GM18870 (cell line): ENCODE data around the gene CBLB.

Source experiments
- ATAC-seq: cut with Tn5 transposase; IDR thresholded peaks from one replicate; pipeline ENCODE4 v1.9.1; 2021; ENCODE audit warnings: moderate library complexity; ENCODE audit not compliant: unreplicated experiment

CBLB gene

GRCh38 chr3:105868742-105869530 is at the start of gene CBLB:
Gene CBLB (minus strand): TSS chr3:105869012. CDS start chr3:105867577, 1,435 bp downstream.
- ATAC-seq: peak; percentile 86

- no peak for ATAC-seq
These were observed 48.0 kb upstream of the CBLB start for GRCh38 chr3:105916767-105917166.

- no peak for ATAC-seq
These were observed 46.7 kb upstream of the CBLB start for GRCh38 chr3:105915524-105915923.

- no peak for ATAC-seq
These were observed 44.8 kb upstream of the CBLB start for GRCh38 chr3:105913616-105914015.

- no peak for ATAC-seq
These were observed 44.1 kb upstream of the CBLB start for GRCh38 chr3:105912891-105913290.

- ATAC-seq: no peak
These were observed 42.7 kb upstream of the CBLB start for GRCh38 chr3:105911496-105911895.

- peak; percentile 48 for ATAC-seq
These were observed 39.0 kb upstream of the CBLB start for GRCh38 chr3:105907777-105908176.

- no peak for ATAC-seq
These were observed 38.0 kb upstream of the CBLB start for GRCh38 chr3:105906836-105907235.

GRCh38 chr3:105906345-105906744 is 37.5 kb upstream of the CBLB start:
- no peak for ATAC-seq

- no peak for ATAC-seq
These were observed 36.5 kb upstream of the CBLB start for GRCh38 chr3:105905328-105905727.

- ATAC-seq: no peak
These were observed 36.0 kb upstream of the CBLB start for GRCh38 chr3:105904678-105905284.

GRCh38 chr3:105904251-105904650 is 35.4 kb upstream of the CBLB start:
- ATAC-seq: no peak

- no peak for ATAC-seq
These were observed 30.7 kb upstream of the CBLB start for GRCh38 chr3:105899516-105899915.

- ATAC-seq: no peak
These were observed 22.3 kb upstream of the CBLB start for GRCh38 chr3:105891101-105891500.

GRCh38 chr3:105888621-105889579 is 20.1 kb upstream of the CBLB start:
- ATAC-seq: no peak

- no peak for ATAC-seq
These were observed 16.4 kb upstream of the CBLB start for GRCh38 chr3:105885256-105885655.

GRCh38 chr3:105883798-105884377 is 15.1 kb upstream of the CBLB start:
- ATAC-seq: no peak

GRCh38 chr3:105880681-105881290 is 12.0 kb upstream of the CBLB start:
- no peak for ATAC-seq

GRCh38 chr3:105878061-105878460 is 9.2 kb upstream of the CBLB start:
- no peak for ATAC-seq

- ATAC-seq: no peak
These were observed 8.6 kb upstream of the CBLB start for GRCh38 chr3:105877336-105877910.
